ENCODE data around the gene PARD3.

DNA sequence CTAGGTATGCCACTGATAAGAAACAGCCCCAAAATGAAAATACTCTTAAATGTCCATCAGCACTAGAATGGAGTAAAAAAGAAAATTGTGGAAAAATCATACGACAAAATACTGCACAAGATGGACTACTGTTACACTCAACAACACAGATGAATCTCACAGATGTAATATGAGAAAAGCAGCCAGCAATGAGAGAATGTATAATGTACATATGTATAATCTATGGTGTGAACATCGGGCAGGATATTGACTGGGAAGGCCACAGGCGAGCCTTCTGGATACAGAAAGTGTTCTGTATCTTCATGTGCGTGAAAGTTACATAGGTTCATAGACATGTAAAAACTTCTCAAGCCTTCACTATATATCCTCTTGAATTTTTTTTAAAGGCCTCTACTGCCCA, 212.6 kb downstream of the PARD3 start:
- TF ChIP-seq, protein P1, sequence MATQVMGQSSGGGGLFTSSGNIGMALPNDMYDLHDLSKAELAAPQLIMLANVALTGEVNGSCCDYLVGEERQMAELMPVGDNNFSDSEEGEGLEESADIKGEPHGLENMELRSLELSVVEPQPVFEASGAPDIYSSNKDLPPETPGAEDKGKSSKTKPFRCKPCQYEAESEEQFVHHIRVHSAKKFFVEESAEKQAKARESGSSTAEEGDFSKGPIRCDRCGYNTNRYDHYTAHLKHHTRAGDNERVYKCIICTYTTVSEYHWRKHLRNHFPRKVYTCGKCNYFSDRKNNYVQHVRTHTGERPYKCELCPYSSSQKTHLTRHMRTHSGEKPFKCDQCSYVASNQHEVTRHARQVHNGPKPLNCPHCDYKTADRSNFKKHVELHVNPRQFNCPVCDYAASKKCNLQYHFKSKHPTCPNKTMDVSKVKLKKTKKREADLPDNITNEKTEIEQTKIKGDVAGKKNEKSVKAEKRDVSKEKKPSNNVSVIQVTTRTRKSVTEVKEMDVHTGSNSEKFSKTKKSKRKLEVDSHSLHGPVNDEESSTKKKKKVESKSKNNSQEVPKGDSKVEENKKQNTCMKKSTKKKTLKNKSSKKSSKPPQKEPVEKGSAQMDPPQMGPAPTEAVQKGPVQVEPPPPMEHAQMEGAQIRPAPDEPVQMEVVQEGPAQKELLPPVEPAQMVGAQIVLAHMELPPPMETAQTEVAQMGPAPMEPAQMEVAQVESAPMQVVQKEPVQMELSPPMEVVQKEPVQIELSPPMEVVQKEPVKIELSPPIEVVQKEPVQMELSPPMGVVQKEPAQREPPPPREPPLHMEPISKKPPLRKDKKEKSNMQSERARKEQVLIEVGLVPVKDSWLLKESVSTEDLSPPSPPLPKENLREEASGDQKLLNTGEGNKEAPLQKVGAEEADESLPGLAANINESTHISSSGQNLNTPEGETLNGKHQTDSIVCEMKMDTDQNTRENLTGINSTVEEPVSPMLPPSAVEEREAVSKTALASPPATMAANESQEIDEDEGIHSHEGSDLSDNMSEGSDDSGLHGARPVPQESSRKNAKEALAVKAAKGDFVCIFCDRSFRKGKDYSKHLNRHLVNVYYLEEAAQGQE (IDR thresholded peaks at IDR 0.05; ENCODE audit: insufficient read depth in 1 of 2, low read depth in 2 of 2, low read length in 2 of 2): no peak
- TF ChIP-seq POLR2AphosphoS5 (IDR thresholded peaks at IDR 0.05; ENCODE audit: low read depth, low read length) (no peak), TAF1 (IDR thresholded peaks at IDR 0.05; ENCODE audit: borderline replicate concordance, insufficient read depth, low read length) (no peak)
